CD4-positive, alpha-beta memory T cell (primary cell): ENCODE data around the gene WHRN. TPM values are rescaled to one million over a fixed set of nuclear protein-coding genes. Genes with fewer than 3 reads are reported as not detected.

ENCODE experiments used
- CTCF ChIA-PET: fragments of 350-600 bp; sonication (Branson Sonifier 250); formaldehyde crosslinking; loops from one replicate; lab custom pipeline; 2021; ENCODE audit warnings: inconsistent platforms; ENCODE audit not compliant: partially characterized antibody; lab: Charles Lee
- POLR2A ChIA-PET: fragments of 350-600 bp; sonication (Branson Sonifier 250); formaldehyde crosslinking; loops from one replicate; lab custom pipeline; 2021; ENCODE audit not compliant: partially characterized antibody; lab: Charles Lee
- DNase-seq, 5 donors: peaks; one replicate each; pipeline versions ENCODE4 v3.0.0 to v3.0.0-alpha.2; 2020 to 2022; ENCODE audit warnings: mixed read lengths in 1 of 5
- H3K27ac ChIP-seq: one replicate; pipeline ENCODE4 v1.7.0; 2013; ENCODE audit warnings: low read depth, low read length
- H3K27me3 ChIP-seq: 2 replicates; pipeline ENCODE4 v1.7.0; 2013; ENCODE audit warnings: mild to moderate bottlenecking, low read length, moderate library complexity; ENCODE audit not compliant: insufficient read depth
- H3K36me3 ChIP-seq: 2 replicates; pipeline ENCODE4 v1.7.0; 2013; ENCODE audit warnings: mild to moderate bottlenecking, low read length, moderate library complexity; ENCODE audit not compliant: insufficient read depth
- H3K4me1 ChIP-seq: 2 replicates; pipeline ENCODE4 v1.7.0; 2013; ENCODE audit warnings: mild to moderate bottlenecking, low read length, moderate library complexity; ENCODE audit not compliant: insufficient read depth
- H3K4me3 ChIP-seq, 2 donors: one replicate each; pipeline ENCODE4 v1.7.0; 2013; ENCODE audit warnings: low read length in 2 of 2, mild to moderate bottlenecking in 1 of 2
- H3K9me3 ChIP-seq, 2 donors: one replicate each; pipeline ENCODE4 v1.7.0; 2013; ENCODE audit warnings: low read length in 2 of 2, control low read depth in 1 of 2; ENCODE audit not compliant: control insufficient read depth in 1 of 2
- H3K27ac Mint-ChIP-seq, 7 donors: one replicate each; pipeline ENCODE4 v1.8.0; 2020 to 2021; ENCODE audit warnings: mixed read lengths in 7 of 7, mild to moderate bottlenecking in 6 of 7, inconsistent platforms in 3 of 7, moderate library complexity in 3 of 7
- H3K27me3 Mint-ChIP-seq, 2 donors: one replicate each; pipeline ENCODE4 v1.8.0; 2020 to 2021; ENCODE audit warnings: mixed read lengths in 2 of 2
- H3K36me3 Mint-ChIP-seq, 2 donors: one replicate each; pipeline ENCODE4 v1.8.0; 2020 to 2021; ENCODE audit warnings: mixed read lengths in 2 of 2, inconsistent platforms in 1 of 2, mild to moderate bottlenecking in 1 of 2
- H3K4me1 Mint-ChIP-seq, 4 donors: one replicate each; pipeline ENCODE4 v1.8.0; 2020 to 2021; ENCODE audit warnings: mixed read lengths in 4 of 4, mild to moderate bottlenecking in 1 of 4
- H3K4me3 Mint-ChIP-seq, 8 donors: one replicate each; pipeline ENCODE4 v1.8.0; 2020 to 2021; ENCODE audit warnings: mixed read lengths in 8 of 8, mild to moderate bottlenecking in 7 of 8, moderate library complexity in 6 of 8, inconsistent platforms in 3 of 8
- H3K9me3 Mint-ChIP-seq, 8 donors: one replicate each; pipeline ENCODE4 v1.8.0; 2020 to 2021; ENCODE audit warnings: mixed read lengths in 8 of 8, mild to moderate bottlenecking in 5 of 8, inconsistent platforms in 3 of 8, moderate library complexity in 1 of 8
- intact Hi-C: fragments of 100-400 bp; cut with micrococcal nuclease; formaldehyde crosslinking; loops from one replicate; pipeline ENCODE4 v1.15.1; 2023
- polyA plus RNA-seq, 2 donors: library from polyadenylated mRNA; unstranded; fragments of 300-500 nt; fragmentation: Illumina TruSeq; gene quantifications; one replicate each; pipeline ENCODE4 v1.2.3, GENCODE V29; 2021
- total RNA-seq, 2 experiments: library from RNA; stranded (reverse); gene quantifications; one replicate each; pipeline ENCODE4 v1.2.3, GENCODE V29; 2021

WHRN gene
- total and polyA plus RNA-seq, 4 experiments from 2014 or later: 0.24 to 10.1 (median 5.0) TPM

DNA sequence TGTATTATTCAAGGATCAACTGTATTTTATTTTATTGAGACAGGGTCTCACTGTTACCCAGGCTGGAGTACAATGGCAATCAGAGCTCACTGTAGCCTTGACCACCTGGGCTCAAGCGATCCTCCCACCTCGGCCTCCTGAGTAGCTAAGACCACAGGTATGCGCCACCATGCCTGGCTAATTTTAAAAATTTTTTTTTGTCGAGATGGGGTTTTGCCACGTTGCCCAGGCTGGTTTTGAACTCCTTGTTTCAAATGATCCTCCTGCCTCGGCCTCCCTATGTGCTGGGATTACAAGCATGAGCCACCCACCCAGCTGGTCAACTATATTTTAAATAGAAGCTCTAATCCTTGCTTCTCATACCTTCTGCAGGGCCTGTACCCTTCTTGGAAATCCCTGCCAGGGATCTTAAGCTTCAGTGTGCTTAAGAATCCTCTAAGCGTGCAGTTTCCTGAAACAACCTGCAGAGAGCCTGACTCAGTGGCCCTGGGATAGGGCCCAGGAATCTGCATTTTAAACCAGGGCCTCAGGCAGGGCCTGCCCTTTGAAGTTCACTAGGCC is 120.4 kb downstream of the WHRN start:
- Histone ChIP-seq H3K27me3 (no peaks in the 10 kb centered on the region), H3K36me3 (peaks cover 13% of the 10 kb centered on the region), H3K4me1 (peaks cover 79% of the 10 kb centered on the region), H3K4me3 (peak overlapping the region; percentile 44 to 78), H3K9me3 (no peaks in the 10 kb centered on the region), H3K27ac (peak overlapping the region; percentile 88)
- CTCF ChIA-PET: interaction anchor here (1.0 to 8.0 kb wide), 16 partner anchors 8 to 268 kb away, joined by 3 to 85 read pairs (median 6); partner anchors contain the start of gene ATP6V1G1
- DNase-seq: no peak
- Mint-ChIP-seq H3K4me1 (peaks cover 41 to 90% (median 64%) of the 10 kb centered on the region in 4 donors), H3K27me3 (no peaks in the 10 kb centered on the region), H3K9me3 (peaks cover 0 to 2% (median 0%) of the 10 kb centered on the region in 8 donors), H3K4me3 (peak overlapping the region; percentile 95 to 100 (median 97)), H3K27ac (peak overlapping the region; percentile 96 to 99 (median 97)), H3K36me3 (peaks cover 59 to 75% of the 10 kb centered on the region in 2 donors)
- POLR2A ChIA-PET: interaction anchor here (0.7 to 29.4 kb wide), 17 partner anchors 8 to 546 kb away, joined by 3 to 1614 read pairs (median 7); partner anchors contain the start of genes ATP6V1G1, TNFSF8 and WHRN
- intact Hi-C loops: loop anchor here (1.0 to 10.0 kb wide), 7 partner anchors 12 to 540 kb away; partner anchors contain the start of gene WHRN

DNA sequence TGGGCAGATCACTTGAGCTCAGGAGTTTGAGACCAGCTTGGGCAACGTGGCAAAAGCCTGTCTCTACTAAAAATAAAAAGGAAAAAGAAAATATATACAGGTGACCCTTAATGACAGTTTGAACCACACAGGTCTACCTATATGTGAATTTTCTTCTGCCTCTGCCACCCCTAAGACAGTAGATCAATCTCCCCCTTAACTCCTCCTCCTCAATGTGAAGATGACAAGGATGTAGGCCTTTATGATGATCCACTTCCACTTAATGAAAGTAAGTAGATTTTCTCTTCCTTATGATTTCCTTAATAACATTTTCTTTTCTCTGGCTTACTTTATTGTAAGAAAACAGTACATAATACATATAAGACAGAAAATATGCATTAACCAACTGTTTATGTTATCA is 120.9 kb downstream of the WHRN start:
- H3K4me3 ChIP-seq: peak overlapping the region; percentile 44 to 78
- intact Hi-C loops: loop anchor here (2.0 to 10.0 kb wide), 3 partner anchors 36 to 540 kb away; no protein-coding TSS in a partner anchor
- peak overlapping the region; percentile 96 to 99 (median 97) for H3K27ac Mint-ChIP-seq
- no peaks in the 10 kb centered on the region for H3K27me3 ChIP-seq
- H3K9me3 ChIP-seq: no peaks in the 10 kb centered on the region
- H3K4me1 Mint-ChIP-seq: peaks cover 37 to 90% (median 61%) of the 10 kb centered on the region in 4 donors
- peak overlapping the region; percentile 88 for H3K27ac ChIP-seq
- ChIA-PET POLR2A (interaction anchor here (1.2 to 29.4 kb wide), 9 partner anchors 7 to 228 kb away, joined by 3 to 1614 read pairs (median 10); partner anchors contain the start of gene ATP6V1G1), CTCF (interaction anchor here (1.4 to 8.0 kb wide), 9 partner anchors 8 to 269 kb away, joined by 5 to 85 read pairs (median 33); no protein-coding TSS in a partner anchor)
- H3K9me3 Mint-ChIP-seq: peaks cover 0 to 2% (median 0%) of the 10 kb centered on the region in 8 donors
- H3K36me3 Mint-ChIP-seq: peaks cover 65 to 80% of the 10 kb centered on the region in 2 donors
- H3K4me1 ChIP-seq: peaks cover 79% of the 10 kb centered on the region
- H3K36me3 ChIP-seq: peaks cover 19% of the 10 kb centered on the region
- H3K27me3 Mint-ChIP-seq: no peaks in the 10 kb centered on the region
- peak in 1 of 5 donors; percentile 38 for DNase-seq
- H3K4me3 Mint-ChIP-seq: peak overlapping the region; percentile 95 to 100 (median 97)

DNA sequence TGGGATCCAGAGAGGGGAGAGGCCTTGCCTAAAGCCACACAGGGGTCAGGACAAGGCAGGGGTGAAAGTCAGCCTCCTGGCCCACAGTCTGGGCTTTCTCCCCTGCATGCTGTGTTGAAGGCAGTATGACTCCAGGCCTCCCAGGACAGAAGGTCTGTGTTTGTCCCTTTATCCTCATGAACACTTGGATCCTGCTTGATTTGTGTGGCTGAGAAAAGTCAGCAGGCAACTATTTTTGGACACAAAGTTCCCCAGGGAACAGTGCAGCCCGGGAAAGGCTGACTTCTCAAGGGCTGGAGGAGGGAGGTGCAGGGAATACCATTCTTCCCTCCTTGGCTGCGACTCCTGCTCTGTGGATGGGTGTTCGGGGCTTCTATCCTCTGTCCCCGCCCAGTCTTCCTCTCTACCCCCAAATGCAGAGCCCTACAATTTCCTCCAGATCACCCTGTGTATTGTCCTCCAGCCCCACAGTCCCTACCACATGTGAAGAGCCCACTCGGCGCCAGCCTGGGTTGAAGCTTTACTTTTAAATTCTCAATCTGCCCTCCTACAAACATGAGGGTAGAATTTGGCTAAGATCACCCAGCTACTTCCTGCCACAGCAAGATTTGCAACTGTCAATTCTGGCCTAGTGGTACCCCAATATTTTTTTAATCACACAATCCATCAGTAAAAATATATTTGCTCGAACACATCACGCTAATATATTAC is 121.6 kb downstream of the WHRN start:
- intact Hi-C loops: loop anchor here (2.0 to 10.0 kb wide), 3 partner anchors 35 to 541 kb away; no protein-coding TSS in a partner anchor
- H3K36me3 Mint-ChIP-seq: peaks cover 70 to 81% of the 10 kb centered on the region in 2 donors
- ChIA-PET POLR2A (interaction anchor here (1.2 to 29.4 kb wide), 7 partner anchors 16 to 229 kb away, joined by 3 to 1614 read pairs (median 10); partner anchors contain the start of gene ATP6V1G1), CTCF (interaction anchor here (0.6 to 8.0 kb wide), 9 partner anchors 10 to 277 kb away, joined by 3 to 85 read pairs (median 33); no protein-coding TSS in a partner anchor)
- H3K4me3 Mint-ChIP-seq: peak overlapping the region; percentile 89 to 100 (median 97)
- H3K27ac Mint-ChIP-seq: peak overlapping the region; percentile 96 to 99 (median 97)
- Histone ChIP-seq H3K4me3 (peak overlapping the region; percentile 55 to 78), H3K4me1 (peaks cover 79% of the 10 kb centered on the region), H3K27ac (peak overlapping the region; percentile 88), H3K9me3 (no peaks in the 10 kb centered on the region), H3K36me3 (peaks cover 26% of the 10 kb centered on the region), H3K27me3 (no peaks in the 10 kb centered on the region)
- DNase-seq: peak in 1 of 5 donors; percentile 39
- no peaks in the 10 kb centered on the region for H3K27me3 Mint-ChIP-seq
- H3K4me1 Mint-ChIP-seq: peaks cover 34 to 90% (median 59%) of the 10 kb centered on the region in 4 donors
- H3K9me3 Mint-ChIP-seq: peaks cover 0 to 2% (median 0%) of the 10 kb centered on the region in 8 donors

DNA sequence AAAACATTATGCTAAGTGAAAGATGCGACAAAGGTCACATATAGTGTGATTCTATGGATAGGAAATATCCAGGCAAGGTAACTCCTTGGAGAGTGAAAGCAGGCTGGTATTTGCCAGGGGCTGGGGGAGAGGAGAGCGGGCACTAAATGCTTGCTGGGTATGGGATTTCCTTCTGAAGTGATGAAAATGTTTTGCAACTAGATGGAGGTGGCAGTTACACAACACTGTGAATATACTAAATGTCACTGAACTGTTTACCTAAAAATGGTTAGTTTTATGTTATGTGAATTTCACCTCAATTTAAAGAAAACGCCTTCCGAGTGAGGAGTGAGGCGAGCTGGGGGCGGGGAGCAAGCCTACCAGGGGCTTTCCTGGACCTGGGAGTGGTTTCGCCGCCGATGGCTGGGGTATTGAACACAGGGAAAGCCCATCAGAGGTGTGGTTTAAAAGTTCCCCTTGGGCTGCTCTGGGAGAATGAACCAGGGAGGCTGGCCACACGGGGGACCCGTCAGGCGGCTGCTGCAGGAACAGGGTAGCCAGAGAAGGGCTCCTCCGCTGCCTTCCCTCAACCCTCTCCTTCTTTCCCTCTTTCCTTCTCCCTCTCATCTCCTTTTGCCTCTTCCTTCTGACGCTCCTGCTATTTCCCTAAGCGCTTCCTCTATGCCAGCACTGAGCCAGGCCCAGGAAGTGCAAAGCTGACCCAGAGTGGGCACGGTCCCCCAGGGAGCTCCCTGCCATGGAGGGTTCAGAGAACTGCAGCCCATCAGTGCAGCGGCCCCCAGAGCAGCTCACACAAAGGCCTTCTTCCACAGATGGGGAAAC is 122.4 kb downstream of the WHRN start:
- H3K4me1 ChIP-seq: peaks cover 79% of the 10 kb centered on the region
- H3K27me3 ChIP-seq: no peaks in the 10 kb centered on the region
- intact Hi-C loops: loop anchor here (10.0 kb wide), 2 partner anchors 212 to 542 kb away; no protein-coding TSS in a partner anchor
- peaks cover 77 to 87% of the 10 kb centered on the region in 2 donors for H3K36me3 Mint-ChIP-seq
- peak overlapping the region; percentile 89 to 100 (median 97) for H3K4me3 Mint-ChIP-seq
- peaks cover 37 to 90% (median 59%) of the 10 kb centered on the region in 4 donors for H3K4me1 Mint-ChIP-seq
- H3K27ac ChIP-seq: peak overlapping the region; percentile 88
- ChIA-PET CTCF (interaction anchor here (1.2 to 8.0 kb wide), 9 partner anchors 10 to 271 kb away, joined by 4 to 85 read pairs (median 10); no protein-coding TSS in a partner anchor), POLR2A (interaction anchor here (1.2 to 29.4 kb wide), 3 partner anchors 17 to 50 kb away, joined by 5 to 1614 read pairs (median 303); no protein-coding TSS in a partner anchor)
- peak overlapping the region; percentile 96 to 99 (median 97) for H3K27ac Mint-ChIP-seq
- H3K4me3 ChIP-seq: peak overlapping the region; percentile 55 to 78
- DNase-seq: peak; percentile 55 to 95 (median 65)
- peaks cover 33% of the 10 kb centered on the region for H3K36me3 ChIP-seq
- H3K9me3 Mint-ChIP-seq: peaks cover 0 to 2% (median 0%) of the 10 kb centered on the region in 8 donors
- no peaks in the 10 kb centered on the region for H3K27me3 Mint-ChIP-seq
- no peaks in the 10 kb centered on the region for H3K9me3 ChIP-seq

DNA sequence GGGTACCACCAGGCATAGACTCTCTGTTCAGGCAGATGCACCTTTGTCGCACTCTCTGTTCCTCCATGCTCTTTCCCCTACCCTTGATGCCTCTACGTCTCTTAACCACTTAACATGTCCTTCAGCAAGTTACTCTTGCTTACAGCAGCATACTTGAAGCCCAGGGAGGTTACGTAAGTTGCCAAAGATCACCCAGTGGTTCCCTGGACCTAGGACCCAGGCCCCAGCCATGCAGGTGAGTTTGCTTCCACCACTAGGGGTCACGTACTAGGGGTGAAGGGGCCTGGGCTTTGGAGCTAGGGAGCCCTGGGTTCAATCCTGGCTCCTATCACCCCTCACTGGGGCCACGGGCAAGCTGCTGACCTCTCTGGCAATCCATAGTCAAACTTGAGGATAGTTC is 126.4 kb downstream of the WHRN start:
- Mint-ChIP-seq H3K27ac (peak overlapping the region; percentile 84 to 97 (median 94)), H3K4me3 (peak overlapping the region in 6 of 8 donors; percentile 47 to 74 (median 70)), H3K4me1 (peaks cover 61 to 95% (median 80%) of the 10 kb centered on the region in 4 donors), H3K36me3 (peaks cover 78 to 88% of the 10 kb centered on the region in 2 donors), H3K9me3 (peaks cover 0 to 2% (median 0%) of the 10 kb centered on the region in 8 donors), H3K27me3 (no peaks in the 10 kb centered on the region)
- DNase-seq: no peak
- Histone ChIP-seq H3K4me3 (no peak overlapping the region), H3K36me3 (peaks cover 55% of the 10 kb centered on the region), H3K27me3 (no peaks in the 10 kb centered on the region), H3K9me3 (no peaks in the 10 kb centered on the region), H3K4me1 (peaks cover 97% of the 10 kb centered on the region), H3K27ac (peak overlapping the region; percentile 60)
- ChIA-PET CTCF (interaction anchor here (0.8 to 1.4 kb wide), 5 partner anchors 8 to 275 kb away, joined by 3 to 5 read pairs (median 3); no protein-coding TSS in a partner anchor), POLR2A (interaction anchor here (1.4 to 29.4 kb wide), 3 partner anchors 9 to 22 kb away, joined by 4 to 1614 read pairs (median 13); partner anchors contain the start of gene AKNA)
- intact Hi-C loops: no loop called here

DNA sequence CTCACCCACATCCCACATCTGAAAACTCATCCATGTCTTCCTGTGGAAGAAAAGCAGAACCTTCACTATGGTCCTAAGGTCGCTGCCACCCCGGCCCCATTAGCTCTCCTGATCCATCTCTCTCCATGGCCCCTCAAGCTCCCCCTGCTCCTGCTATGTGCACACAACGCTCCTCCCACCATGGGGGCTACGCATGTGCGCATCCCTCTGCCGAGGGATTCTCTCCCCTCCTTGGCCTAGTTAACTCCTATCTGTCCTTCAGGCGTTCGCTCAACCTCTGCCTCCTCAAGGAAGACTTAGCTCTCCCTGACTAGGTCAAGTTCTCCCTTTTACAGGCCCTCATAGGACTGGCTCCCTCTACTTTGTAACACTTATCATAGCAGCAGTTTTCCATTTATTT is 127.3 kb downstream of the WHRN start:
- ChIA-PET POLR2A (interaction anchor here (0.8 to 2.8 kb wide), 4 partner anchors 10 to 23 kb away, joined by 3 to 75 read pairs (median 14); partner anchors contain the start of gene AKNA), CTCF (interaction anchor here (1.1 to 1.5 kb wide), 4 partner anchors 8 to 38 kb away, joined by 4 to 8 read pairs (median 4); no protein-coding TSS in a partner anchor)
- Mint-ChIP-seq H3K4me1 (peaks cover 61 to 95% (median 79%) of the 10 kb centered on the region in 4 donors), H3K27me3 (no peaks in the 10 kb centered on the region), H3K4me3 (peak overlapping the region in 7 of 8 donors; percentile 36 to 72 (median 54)), H3K27ac (peak overlapping the region; percentile 84 to 97 (median 94)), H3K36me3 (peaks cover 77 to 84% of the 10 kb centered on the region in 2 donors), H3K9me3 (peaks cover 0 to 2% (median 0%) of the 10 kb centered on the region in 8 donors)
- no peak overlapping the region for H3K4me3 ChIP-seq
- H3K9me3 ChIP-seq: no peaks in the 10 kb centered on the region
- intact Hi-C loops: no loop called here
- DNase-seq: no peak
- H3K27ac ChIP-seq: peak overlapping the region; percentile 60
- no peaks in the 10 kb centered on the region for H3K27me3 ChIP-seq
- peaks cover 97% of the 10 kb centered on the region for H3K4me1 ChIP-seq
- peaks cover 60% of the 10 kb centered on the region for H3K36me3 ChIP-seq
